ENCODE results near the gene CWC27. TPM values are rescaled to one million over a fixed set of nuclear protein-coding genes. Genes with fewer than 3 reads are reported as not detected.

The CWC27 gene
- total and polyA plus RNA-seq, 2 of the 13 experiments (the other 11 are each of a cell fraction or from before 2014, with no cell fraction given) = 21.1 to 25.7 TPM

- peak; percentile 81; the same call in 1 of the 2 replicates for TF ChIP-seq ZNF281 (CRISPR knock-in tag; IDR thresholded peaks at IDR 0.05; ENCODE audit: borderline replicate concordance)
- TF ChIP-seq ZNF460 (CRISPR knock-in tag; IDR thresholded peaks at IDR 0.05; ENCODE audit: borderline replicate concordance) = no peak
- no peak for TF ChIP-seq SALL1 (CRISPR knock-in tag; IDR thresholded peaks at IDR 0.05)
- peak in 1 of 2 experiments; percentile 43; a peak in 2 of 4 replicates for TF ChIP-seq HMGXB4 (CRISPR knock-in tag; IDR thresholded peaks at IDR 0.05; ENCODE audit: borderline replicate concordance in 1 of 2, low read depth in 1 of 2)
- TF ChIP-seq ZNF354B (CRISPR knock-in tag; IDR thresholded peaks at IDR 0.05) = no peak
- TF ChIP-seq ONECUT2 (CRISPR knock-in tag; IDR thresholded peaks at IDR 0.05) = no peak
- peak; percentile 46; the same call in 1 of the 2 replicates for TF ChIP-seq SPEN (CRISPR knock-in tag; IDR thresholded peaks at IDR 0.05; ENCODE audit: low read depth)
- peak; percentile 48; the same call in 1 of the 2 replicates for TF ChIP-seq HDAC1 (CRISPR knock-in tag; IDR thresholded peaks at IDR 0.05)
- TF ChIP-seq, protein P1, sequence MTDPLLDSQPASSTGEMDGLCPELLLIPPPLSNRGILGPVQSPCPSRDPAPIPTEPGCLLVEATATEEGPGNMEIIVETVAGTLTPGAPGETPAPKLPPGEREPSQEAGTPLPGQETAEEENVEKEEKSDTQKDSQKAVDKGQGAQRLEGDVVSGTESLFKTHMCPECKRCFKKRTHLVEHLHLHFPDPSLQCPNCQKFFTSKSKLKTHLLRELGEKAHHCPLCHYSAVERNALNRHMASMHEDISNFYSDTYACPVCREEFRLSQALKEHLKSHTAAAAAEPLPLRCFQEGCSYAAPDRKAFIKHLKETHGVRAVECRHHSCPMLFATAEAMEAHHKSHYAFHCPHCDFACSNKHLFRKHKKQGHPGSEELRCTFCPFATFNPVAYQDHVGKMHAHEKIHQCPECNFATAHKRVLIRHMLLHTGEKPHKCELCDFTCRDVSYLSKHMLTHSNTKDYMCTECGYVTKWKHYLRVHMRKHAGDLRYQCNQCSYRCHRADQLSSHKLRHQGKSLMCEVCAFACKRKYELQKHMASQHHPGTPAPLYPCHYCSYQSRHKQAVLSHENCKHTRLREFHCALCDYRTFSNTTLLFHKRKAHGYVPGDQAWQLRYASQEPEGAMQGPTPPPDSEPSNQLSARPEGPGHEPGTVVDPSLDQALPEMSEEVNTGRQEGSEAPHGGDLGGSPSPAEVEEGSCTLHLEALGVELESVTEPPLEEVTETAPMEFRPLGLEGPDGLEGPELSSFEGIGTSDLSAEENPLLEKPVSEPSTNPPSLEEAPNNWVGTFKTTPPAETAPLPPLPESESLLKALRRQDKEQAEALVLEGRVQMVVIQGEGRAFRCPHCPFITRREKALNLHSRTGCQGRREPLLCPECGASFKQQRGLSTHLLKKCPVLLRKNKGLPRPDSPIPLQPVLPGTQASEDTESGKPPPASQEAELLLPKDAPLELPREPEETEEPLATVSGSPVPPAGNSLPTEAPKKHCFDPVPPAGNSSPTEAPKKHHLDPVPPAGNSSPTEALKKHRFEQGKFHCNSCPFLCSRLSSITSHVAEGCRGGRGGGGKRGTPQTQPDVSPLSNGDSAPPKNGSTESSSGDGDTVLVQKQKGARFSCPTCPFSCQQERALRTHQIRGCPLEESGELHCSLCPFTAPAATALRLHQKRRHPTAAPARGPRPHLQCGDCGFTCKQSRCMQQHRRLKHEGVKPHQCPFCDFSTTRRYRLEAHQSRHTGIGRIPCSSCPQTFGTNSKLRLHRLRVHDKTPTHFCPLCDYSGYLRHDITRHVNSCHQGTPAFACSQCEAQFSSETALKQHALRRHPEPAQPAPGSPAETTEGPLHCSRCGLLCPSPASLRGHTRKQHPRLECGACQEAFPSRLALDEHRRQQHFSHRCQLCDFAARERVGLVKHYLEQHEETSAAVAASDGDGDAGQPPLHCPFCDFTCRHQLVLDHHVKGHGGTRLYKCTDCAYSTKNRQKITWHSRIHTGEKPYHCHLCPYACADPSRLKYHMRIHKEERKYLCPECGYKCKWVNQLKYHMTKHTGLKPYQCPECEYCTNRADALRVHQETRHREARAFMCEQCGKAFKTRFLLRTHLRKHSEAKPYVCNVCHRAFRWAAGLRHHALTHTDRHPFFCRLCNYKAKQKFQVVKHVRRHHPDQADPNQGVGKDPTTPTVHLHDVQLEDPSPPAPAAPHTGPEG (CRISPR knock-in tag; IDR thresholded peaks at IDR 0.05) = no peak
- no peak for TF ChIP-seq ZEB1 (IDR thresholded peaks at IDR 0.05; ENCODE audit: insufficient replicate concordance, low read depth)
- no peak for TF ChIP-seq SMC3 (IDR thresholded peaks at IDR 0.05; ENCODE audit: low read length)
- TF ChIP-seq PRPF4 (IDR thresholded peaks at IDR 0.05; ENCODE audit: low read depth, low read length, poor library complexity, severe bottlenecking) = no peak
- TF ChIP-seq CBX2 (IDR thresholded peaks at IDR 0.05; ENCODE audit: low read depth, low read length) = no peak
- no peak for TF ChIP-seq CBX2 (CRISPR knock-in tag; IDR thresholded peaks at IDR 0.05; ENCODE audit: low read depth)
- no peak for TF ChIP-seq STAG1 (CRISPR knock-in tag; IDR thresholded peaks at IDR 0.05)
- TF ChIP-seq NCOR1 (IDR thresholded peaks at IDR 0.05; ENCODE audit: borderline replicate concordance, low read length) = no peak
These were observed 266.8 kb downstream of the CWC27 start (continued) for GRCh38 chr5:65035211-65036206.
